Adrenal gland (tissue), 5 donors: Measurements from ENCODE around the gene LARP4B.

Source experiments
- POLR2A ChIP-seq, 2 donors: fragments of 450-650 bp; IDR thresholded peaks; one replicate each; pipeline ENCODE4 v1.6.1; 2017; ENCODE audit warnings: antibody characterized with exemption in 2 of 2, mild to moderate bottlenecking in 2 of 2, moderate library complexity in 1 of 2
- TF ChIP-seq, protein P1 (sequence below), 6 experiments: fragments of 450-650 bp in 4 of 6; fragments of 200-600 bp in 2 of 6; sonication (generic) in 1 of 6; IDR thresholded peaks; 1 replicate in 5 of 6; 2 replicates in 1 of 6; pipeline versions ENCODE4 v1.5.1 to v1.8.0; 2016 to 2021; ENCODE audit warnings: antibody characterized with exemption in 6 of 6, mild to moderate bottlenecking in 2 of 6, moderate library complexity in 1 of 6
- donor health status: DM: no; HTN: no; CAD: no.

DNA sequence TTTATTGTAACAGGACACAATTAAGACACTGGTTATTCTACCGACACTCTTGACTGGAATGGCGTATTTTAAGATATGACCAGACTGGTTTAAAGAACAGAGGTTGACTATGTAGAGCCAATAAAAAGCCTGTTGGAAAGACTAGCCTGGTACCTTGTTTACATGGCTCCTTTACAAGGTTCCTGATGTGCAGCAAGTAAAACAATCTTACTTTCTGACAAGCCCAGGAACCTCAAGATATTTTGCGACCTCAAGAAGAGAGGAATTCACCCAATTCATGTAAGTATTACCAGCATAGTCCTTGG is 14.1 kb downstream of the LARP4B start:
- TF ChIP-seq, protein P1, sequence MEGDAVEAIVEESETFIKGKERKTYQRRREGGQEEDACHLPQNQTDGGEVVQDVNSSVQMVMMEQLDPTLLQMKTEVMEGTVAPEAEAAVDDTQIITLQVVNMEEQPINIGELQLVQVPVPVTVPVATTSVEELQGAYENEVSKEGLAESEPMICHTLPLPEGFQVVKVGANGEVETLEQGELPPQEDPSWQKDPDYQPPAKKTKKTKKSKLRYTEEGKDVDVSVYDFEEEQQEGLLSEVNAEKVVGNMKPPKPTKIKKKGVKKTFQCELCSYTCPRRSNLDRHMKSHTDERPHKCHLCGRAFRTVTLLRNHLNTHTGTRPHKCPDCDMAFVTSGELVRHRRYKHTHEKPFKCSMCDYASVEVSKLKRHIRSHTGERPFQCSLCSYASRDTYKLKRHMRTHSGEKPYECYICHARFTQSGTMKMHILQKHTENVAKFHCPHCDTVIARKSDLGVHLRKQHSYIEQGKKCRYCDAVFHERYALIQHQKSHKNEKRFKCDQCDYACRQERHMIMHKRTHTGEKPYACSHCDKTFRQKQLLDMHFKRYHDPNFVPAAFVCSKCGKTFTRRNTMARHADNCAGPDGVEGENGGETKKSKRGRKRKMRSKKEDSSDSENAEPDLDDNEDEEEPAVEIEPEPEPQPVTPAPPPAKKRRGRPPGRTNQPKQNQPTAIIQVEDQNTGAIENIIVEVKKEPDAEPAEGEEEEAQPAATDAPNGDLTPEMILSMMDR (IDR thresholded peaks at IDR 0.05) = no peak
- TF ChIP-seq POLR2A (IDR thresholded peaks at IDR 0.05) = no peak
